Endothelial cell of umbilical vein (primary cell): ENCODE results near the gene SPP2. TPM values are rescaled to one million over a fixed set of nuclear protein-coding genes. Genes with fewer than 3 reads are reported as not detected.

ENCODE experiments used
- BruUV-seq: library from RNA; stranded (reverse); fragments of 400-500 nt; replicated peaks from 2 replicates; lab custom pipeline; 2021; lab: Mats Ljungman, UMichigan
- CTCF ChIA-PET: fragments of 300-600, 350-600 bp; sonication (Branson Sonifier 250); formaldehyde crosslinking; loops from one replicate; lab custom pipeline; 2021; ENCODE audit warnings: antibody characterized with exemption, inconsistent platforms; lab: Charles Lee
- POLR2A ChIA-PET: fragments of 300-600, 350-600 bp; sonication (Branson Sonifier 250); formaldehyde crosslinking; loops from one replicate; lab custom pipeline; 2021; ENCODE audit warnings: antibody characterized with exemption, inconsistent platforms; lab: Charles Lee
- DNase-seq: peaks from one replicate; pipeline ENCODE4 v3.0.0-alpha.2; 2011; ENCODE audit warnings: low read depth, low spot score
- FAIRE-seq: peaks from 2 replicates; lab custom pipeline; 2011; peaks lifted over from hg19 to GRCh38; lab: Jason Lieb, UNC
- H2AFZ ChIP-seq: 2 replicates; pipeline ENCODE4 v1.6.0; 2012; ENCODE audit warnings: low read depth, low read length, control low read depth, inconsistent platforms
- H3K27ac ChIP-seq: 2 replicates; pipeline ENCODE4 v1.5.1; 2011; ENCODE audit warnings: low read depth, mild to moderate bottlenecking, control low read depth, low read length, moderate library complexity; ENCODE audit not compliant: insufficient read depth
- H3K27me3 ChIP-seq, 2 experiments: 2 replicates each; pipeline versions ENCODE4 v1.6.0 to v1.6.1; 2011; ENCODE audit warnings: low read length in 2 of 2, mixed read lengths in 1 of 2; ENCODE audit not compliant: control insufficient read depth in 2 of 2, insufficient read depth in 2 of 2
- H3K36me3 ChIP-seq, 2 experiments: 2 replicates in 1 of 2; 3 replicates in 1 of 2; pipeline ENCODE4 v1.5.1; 2011; ENCODE audit warnings: low read length in 2 of 2, mild to moderate bottlenecking in 1 of 2, moderate library complexity in 1 of 2; ENCODE audit not compliant: control insufficient read depth in 2 of 2, insufficient read depth in 2 of 2; ENCODE audit errors: extremely low read depth in 1 of 2
- H3K4me1 ChIP-seq: 3 replicates; pipeline ENCODE4 v1.5.1; 2011; ENCODE audit warnings: mild to moderate bottlenecking, low read length; ENCODE audit not compliant: control insufficient read depth, insufficient read depth; ENCODE audit errors: extremely low read depth
- H3K4me2 ChIP-seq: 2 replicates; pipeline ENCODE4 v1.6.1; 2011; ENCODE audit warnings: low read length, control low read depth, mixed read lengths; ENCODE audit not compliant: insufficient read depth
- H3K4me3 ChIP-seq, 3 experiments: fragments of 200-600 bp in 1 of 3; sonication (generic), shearing (Covaris generic) in 1 of 3; replicated peaks in 1 of 3; 2 replicates each; pipeline ENCODE4 v1.5.1; 2011 to 2016; ENCODE audit warnings: control low read depth in 3 of 3, low read length in 3 of 3, mild to moderate bottlenecking in 2 of 3, inconsistent platforms in 1 of 3, low read depth in 1 of 3, moderate library complexity in 1 of 3; ENCODE audit not compliant: insufficient read depth in 1 of 3
- H3K79me2 ChIP-seq: 2 replicates; pipeline ENCODE4 v1.6.0; 2012; ENCODE audit warnings: low read length, inconsistent platforms; ENCODE audit not compliant: control insufficient read depth, insufficient read depth
- H3K9ac ChIP-seq: replicated peaks from 2 replicates; pipeline ENCODE3; 2011; ENCODE audit warnings: low read length, control low read depth; ENCODE audit not compliant: insufficient read depth; ENCODE audit errors: extremely low read depth
- H3K9me1 ChIP-seq: replicated peaks from 3 replicates; pipeline ENCODE4 v1.6.0; 2011; ENCODE audit warnings: mild to moderate bottlenecking, low read length; ENCODE audit not compliant: control insufficient read depth, insufficient read depth; ENCODE audit errors: extremely low read depth
- H3K9me3 ChIP-seq: replicated peaks from 2 replicates; pipeline ENCODE4 v1.5.1; 2012; ENCODE audit warnings: low read length, inconsistent platforms; ENCODE audit not compliant: control insufficient read depth, insufficient read depth
- H4K20me1 ChIP-seq: replicated peaks from 2 replicates; pipeline ENCODE3; 2011; ENCODE audit warnings: mild to moderate bottlenecking, low read length; ENCODE audit not compliant: control insufficient read depth, insufficient read depth; ENCODE audit errors: extremely low read depth
- EZH2 ChIP-seq: IDR thresholded peaks from 2 replicates; pipeline ENCODE4 v1.6.1; 2012; ENCODE audit warnings: borderline replicate concordance, low read depth, mild to moderate bottlenecking, moderate library complexity, low read length, inconsistent platforms; ENCODE audit not compliant: severe bottlenecking
- FOS ChIP-seq: IDR thresholded peaks from 2 replicates; pipeline ENCODE4 v1.6.1; 2011; ENCODE audit warnings: mild to moderate bottlenecking, low read length, moderate library complexity, borderline replicate concordance; ENCODE audit not compliant: insufficient read depth
- GATA2 ChIP-seq: IDR thresholded peaks from 2 replicates; pipeline ENCODE4 v1.7.0; 2011; ENCODE audit warnings: low read depth, mild to moderate bottlenecking, moderate library complexity, mixed read lengths, low read length; ENCODE audit not compliant: insufficient read length, insufficient read depth
- JUN ChIP-seq: IDR thresholded peaks from 2 replicates; pipeline ENCODE4 v1.6.1; 2011; ENCODE audit warnings: borderline replicate concordance, low read depth; ENCODE audit not compliant: insufficient read length, insufficient read depth
- MYC ChIP-seq: IDR thresholded peaks from one replicate; pipeline ENCODE4 v1.6.1; 2011; ENCODE audit warnings: mild to moderate bottlenecking, low read depth, low read length
- POLR2A ChIP-seq: IDR thresholded peaks from 2 replicates; pipeline ENCODE4 v1.6.1; 2012; ENCODE audit warnings: low read depth, mild to moderate bottlenecking, control low read depth, low read length
- POLR2AphosphoS5 ChIP-seq: IDR thresholded peaks from 2 replicates; pipeline ENCODE4 v1.6.1; 2012; ENCODE audit warnings: low read depth, mild to moderate bottlenecking, control low read depth, low read length, moderate library complexity; ENCODE audit not compliant: insufficient read depth
- dilution Hi-C: fragments of 300-500 bp; cut with MboI; formaldehyde crosslinking; loops from one replicate; pipeline ENCODE4 v1.15.0; 2019; ENCODE audit warnings: low sequenced_read_pairs; ENCODE audit not compliant: extremely low pct_ligation_motif_present
- intact Hi-C: fragments of 100-400 bp; cut with micrococcal nuclease; formaldehyde crosslinking; loops from one replicate; pipeline ENCODE4 v1.10.0; 2022
- polyA plus RNA-seq, 4 experiments: library from polyadenylated mRNA; depleted of rRNA in 3 of 4; stranded (reverse) in 3 of 4; unstranded in 1 of 4; fragments of >200 nt; gene quantifications; 2 replicates each; pipeline versions ENCODE4 v1.2.1 to v1.2.3, GENCODE V29; 2011 to 2012; ENCODE audit warnings: missing spikeins in 1 of 4
- total RNA-seq: library from RNA; stranded (reverse); gene quantifications from 2 replicates; pipeline ENCODE4 v1.2.3, GENCODE V29; 2021
- TF ChIP-seq, protein P1 (sequence below), 2 donors: IDR thresholded peaks; 1 replicate in 1 of 2; 2 replicates in 1 of 2; pipeline ENCODE4 v1.5.1; 2011; ENCODE audit warnings: low read length in 2 of 2, mild to moderate bottlenecking in 2 of 2, moderate library complexity in 2 of 2, control low read depth in 1 of 2, inconsistent platforms in 1 of 2, low read depth in 1 of 2; ENCODE audit not compliant: insufficient read depth in 1 of 2; ENCODE audit errors: extremely low read depth in 1 of 2
- TF ChIP-seq, protein P2 (sequence below): IDR thresholded peaks from 2 replicates; pipeline ENCODE4 v1.6.1; 2011; ENCODE audit not compliant: insufficient read depth, insufficient read length

SPP2 gene
- total and polyA plus RNA-seq, 2 donors (not counting 3 experiments of a cell fraction or from before 2014, with no cell fraction given) = not detected

DNA sequence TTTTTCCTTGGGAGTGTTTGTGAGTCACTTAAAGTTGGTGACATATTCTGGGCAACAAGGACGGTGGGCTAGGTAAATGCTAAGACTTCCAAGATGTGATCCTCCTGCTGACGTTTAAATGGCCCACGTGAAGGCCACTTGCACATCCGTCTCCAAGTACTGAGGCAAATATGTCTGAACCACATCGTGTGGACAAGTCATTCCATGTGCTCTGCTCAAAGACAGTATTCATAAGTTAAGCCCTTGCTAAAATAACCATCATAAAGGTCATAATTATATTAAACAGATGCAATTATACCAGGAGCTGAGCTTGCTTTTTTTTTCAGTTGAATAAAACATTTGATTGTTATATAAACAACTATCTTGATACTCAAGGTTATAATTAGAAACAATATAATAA is 44.8 kb downstream of the SPP2 start:
- dilution Hi-C loops = no loop called here
- POLR2A ChIA-PET = no interaction called here
- H2AFZ ChIP-seq = no peak overlapping the region
- FAIRE-seq (no peak), DNase-seq (no peak)
- no peaks in the 10 kb centered on the region for H3K36me3 ChIP-seq
- no TSS peak for BruUV-seq
- H4K20me1 ChIP-seq = no peaks in the 10 kb centered on the region
- no peak overlapping the region for H3K27ac ChIP-seq
- CTCF ChIA-PET = interaction anchor here (0.9 to 1.2 kb wide), 2 partner anchors 40 to 450 kb away, joined by 3 to 4 read pairs; no protein-coding TSS in a partner anchor
- H3K79me2 ChIP-seq = no peaks in the 10 kb centered on the region
- H3K9ac ChIP-seq = no peak overlapping the region
- no peaks in the 10 kb centered on the region for H3K27me3 ChIP-seq
- no peaks in the 10 kb centered on the region for H3K9me3 ChIP-seq
- H3K9me1 ChIP-seq = no peaks in the 10 kb centered on the region
- intact Hi-C loops = no loop called here
- peaks cover 11% of the 10 kb centered on the region for H3K4me1 ChIP-seq
- TF ChIP-seq POLR2A = no peak
- no peak for TF ChIP-seq JUN
- no peak for TF ChIP-seq EZH2
- TF ChIP-seq, protein P1, sequence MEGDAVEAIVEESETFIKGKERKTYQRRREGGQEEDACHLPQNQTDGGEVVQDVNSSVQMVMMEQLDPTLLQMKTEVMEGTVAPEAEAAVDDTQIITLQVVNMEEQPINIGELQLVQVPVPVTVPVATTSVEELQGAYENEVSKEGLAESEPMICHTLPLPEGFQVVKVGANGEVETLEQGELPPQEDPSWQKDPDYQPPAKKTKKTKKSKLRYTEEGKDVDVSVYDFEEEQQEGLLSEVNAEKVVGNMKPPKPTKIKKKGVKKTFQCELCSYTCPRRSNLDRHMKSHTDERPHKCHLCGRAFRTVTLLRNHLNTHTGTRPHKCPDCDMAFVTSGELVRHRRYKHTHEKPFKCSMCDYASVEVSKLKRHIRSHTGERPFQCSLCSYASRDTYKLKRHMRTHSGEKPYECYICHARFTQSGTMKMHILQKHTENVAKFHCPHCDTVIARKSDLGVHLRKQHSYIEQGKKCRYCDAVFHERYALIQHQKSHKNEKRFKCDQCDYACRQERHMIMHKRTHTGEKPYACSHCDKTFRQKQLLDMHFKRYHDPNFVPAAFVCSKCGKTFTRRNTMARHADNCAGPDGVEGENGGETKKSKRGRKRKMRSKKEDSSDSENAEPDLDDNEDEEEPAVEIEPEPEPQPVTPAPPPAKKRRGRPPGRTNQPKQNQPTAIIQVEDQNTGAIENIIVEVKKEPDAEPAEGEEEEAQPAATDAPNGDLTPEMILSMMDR (IDR thresholded peaks at IDR 0.05; ENCODE audit: extremely low read depth in 1 of 2, insufficient read depth in 1 of 2, low read depth in 1 of 2, low read length in 2 of 2) = no peak
- TF ChIP-seq MYC = no peak
- no peak for TF ChIP-seq FOS
- TF ChIP-seq GATA2 = no peak
- TF ChIP-seq, protein P2, sequence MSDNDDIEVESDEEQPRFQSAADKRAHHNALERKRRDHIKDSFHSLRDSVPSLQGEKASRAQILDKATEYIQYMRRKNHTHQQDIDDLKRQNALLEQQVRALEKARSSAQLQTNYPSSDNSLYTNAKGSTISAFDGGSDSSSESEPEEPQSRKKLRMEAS = no peak
- no peak for TF ChIP-seq POLR2AphosphoS5
- no peak overlapping the region for H3K4me3 ChIP-seq
- no peak overlapping the region for H3K4me2 ChIP-seq
